Tibial artery (tissue), 4 donors: ENCODE data around the gene LIN54.
A peak's percentile ranks its signal among the peaks of the same experiment; 100 is the strongest.
"Not testable (repeated sequence)": the region's sequence is repeated elsewhere in the genome, so short reads cannot be mapped to it uniquely, and the experiment has no call there.

Source experiments
- DNase-seq, 2 donors: peaks; one replicate each; pipeline ENCODE4 v3.0.0-alpha.2; 2019
- H3K27ac ChIP-seq, 2 donors: fragments of 200-600 bp; sonication (generic) in 1 of 2; 1 replicate in 1 of 2; 2 replicates in 1 of 2; pipeline ENCODE4 v1.5.1; 2018 to 2019; ENCODE audit warnings: mild to moderate bottlenecking in 1 of 2
- H3K27me3 ChIP-seq, 2 donors: fragments of 200-600 bp; sonication (generic) in 1 of 2; one replicate each; pipeline versions ENCODE4 v1.5.1 to v1.6.0; 2016 to 2019
- H3K36me3 ChIP-seq, 3 donors: fragments of 200-600 bp; sonication (generic) in 2 of 3; one replicate each; pipeline ENCODE4 v1.5.1; 2016 to 2019; ENCODE audit warnings: mild to moderate bottlenecking in 2 of 3
- H3K4me1 ChIP-seq, 4 donors: fragments of 200-600 bp; sonication (generic) in 2 of 4; 1 replicate in 3 of 4; 2 replicates in 1 of 4; pipeline ENCODE4 v1.5.1; 2016 to 2019
- H3K4me3 ChIP-seq, 2 donors: fragments of 200-600 bp; sonication (generic) in 1 of 2; 1 replicate in 1 of 2; 2 replicates in 1 of 2; pipeline ENCODE4 v1.5.1; 2018 to 2019; ENCODE audit warnings: mild to moderate bottlenecking in 2 of 2
- H3K9me3 ChIP-seq, 3 donors: fragments of 200-600 bp; sonication (generic) in 1 of 3; one replicate each; pipeline ENCODE4 v1.5.1; 2016 to 2019
- CTCF ChIP-seq, 2 experiments: fragments of 200-600 bp in 1 of 2; fragments of 450-650 bp in 1 of 2; IDR thresholded peaks; one replicate each; pipeline ENCODE4 v1.5.1; 2017 to 2019; ENCODE audit warnings: antibody characterized with exemption in 2 of 2, mild to moderate bottlenecking in 1 of 2, moderate library complexity in 1 of 2
- intact Hi-C: fragments of 100-400 bp; cut with DNase I; formaldehyde crosslinking; loops from one replicate; pipeline ENCODE4 v1.15.0; 2023; ENCODE audit warnings: low total_unique reads

LIN54 gene

DNA sequence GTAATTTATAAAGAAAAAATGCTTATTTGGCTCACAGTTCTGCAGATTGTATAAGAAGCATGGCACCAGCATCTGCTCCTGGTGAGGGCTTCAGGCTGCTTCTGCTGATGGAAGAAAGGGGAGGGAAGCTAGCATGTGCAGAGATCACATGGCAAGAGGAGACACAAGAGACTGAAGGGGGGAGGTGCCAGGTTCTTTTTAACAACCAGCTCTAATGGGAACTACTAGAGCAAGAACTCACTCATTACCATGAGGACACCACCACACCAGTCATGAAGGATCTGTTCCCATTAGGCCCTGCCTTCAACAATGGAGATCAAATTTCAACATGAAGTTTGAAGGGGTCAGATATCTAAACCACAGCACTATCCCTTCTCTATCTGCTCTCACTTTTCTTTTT lies 14.9 kb upstream of the LIN54 start:
- H3K27ac ChIP-seq: no peak overlapping the region
- no peaks in the 10 kb centered on the region for H3K27me3 ChIP-seq
- no peak for TF ChIP-seq CTCF (IDR thresholded peaks at IDR 0.05)
- DNase-seq: no peak
- H3K9me3 ChIP-seq: peaks cover 0 to 10% (median 6%) of the 10 kb centered on the region in 3 donors
- intact Hi-C loops: no loop called here
- H3K4me1 ChIP-seq: no peaks in the 10 kb centered on the region
- no peak overlapping the region for H3K4me3 ChIP-seq
- H3K36me3 ChIP-seq: no peaks in the 10 kb centered on the region

- H3K4me3 ChIP-seq: no peak overlapping the region
- peaks cover 0 to 10% (median 6%) of the 10 kb centered on the region in 3 donors for H3K9me3 ChIP-seq
- DNase-seq: no peak
- H3K27me3 ChIP-seq: no peaks in the 10 kb centered on the region
- no peaks in the 10 kb centered on the region for H3K4me1 ChIP-seq
- no peak overlapping the region for H3K27ac ChIP-seq
- H3K36me3 ChIP-seq: no peaks in the 10 kb centered on the region
- intact Hi-C loops: no loop called here
- no peak for TF ChIP-seq CTCF (IDR thresholded peaks at IDR 0.05)
Observed at GRCh38 chr4:83024233-83024632, 13.6 kb upstream of the LIN54 start.

DNA sequence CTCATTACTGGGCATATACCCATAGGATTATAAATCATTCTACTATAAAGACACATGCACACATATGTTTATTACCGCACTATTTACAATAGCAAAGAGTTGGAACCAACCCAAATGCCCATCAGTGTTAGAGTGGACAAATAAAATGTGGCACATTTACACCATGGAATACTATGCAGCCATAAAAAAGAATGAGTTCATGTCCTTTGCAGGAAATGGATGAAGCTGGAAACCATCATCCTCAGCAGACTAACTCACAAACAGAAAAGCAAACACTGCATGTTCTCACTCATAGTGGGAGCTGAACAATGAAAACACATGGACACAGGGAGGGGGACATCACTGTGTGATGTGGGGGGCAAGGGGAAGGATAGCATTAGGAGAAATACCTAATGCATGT lies 13.0 kb upstream of the LIN54 start:
- H3K27me3 ChIP-seq, H3K27ac ChIP-seq, H3K36me3 ChIP-seq, H3K4me3 ChIP-seq, intact Hi-C loops, H3K4me1 ChIP-seq, DNase-seq: not testable (repeated sequence)
- peaks cover 0 to 10% (median 6%) of the 10 kb centered on the region in 3 donors for H3K9me3 ChIP-seq

- DNase-seq: no peak
- TF ChIP-seq CTCF (IDR thresholded peaks at IDR 0.05): no peak
- Histone ChIP-seq H3K9me3 (peaks cover 0 to 10% (median 6%) of the 10 kb centered on the region in 3 donors), H3K27me3 (no peaks in the 10 kb centered on the region), H3K4me3 (no peak overlapping the region), H3K36me3 (no peaks in the 10 kb centered on the region), H3K4me1 (no peaks in the 10 kb centered on the region), H3K27ac (no peak overlapping the region)
- intact Hi-C loops: no loop called here
Observed at GRCh38 chr4:83022724-83023450, 12.3 kb upstream of the LIN54 start.

DNA sequence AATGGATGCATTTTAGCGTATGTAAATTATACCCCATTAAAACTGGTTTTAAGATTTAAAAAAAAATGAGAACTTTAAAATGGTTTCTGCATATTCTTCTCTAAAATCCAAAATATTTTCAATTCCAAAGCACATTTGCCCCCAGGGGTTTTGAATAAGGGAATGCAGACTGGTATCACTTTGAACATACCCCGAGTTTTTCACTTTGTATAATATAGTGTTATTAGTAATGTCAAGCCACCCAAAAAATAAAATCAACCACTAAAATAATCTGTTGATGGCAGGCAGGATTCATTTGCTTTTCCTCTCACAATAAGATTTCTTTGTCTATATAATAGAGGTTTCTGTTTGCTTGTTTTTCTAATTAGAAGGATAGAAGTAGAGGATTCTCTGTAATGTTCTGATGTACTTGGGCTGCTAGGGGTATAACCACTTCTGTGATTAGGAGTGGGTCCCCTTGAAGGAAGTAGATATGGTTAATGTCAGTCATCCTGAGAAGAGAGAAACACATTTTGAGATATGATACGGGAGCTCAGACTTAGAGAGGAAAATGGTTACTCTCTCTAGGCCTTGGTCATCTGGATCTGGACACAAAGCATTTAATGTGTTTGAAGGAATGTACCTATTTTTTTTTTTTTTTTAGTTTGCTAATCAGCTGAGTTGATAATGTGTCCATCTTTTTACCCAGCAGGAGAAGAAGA lies 9.3 kb upstream of the LIN54 start:
- Histone ChIP-seq H3K27ac (no peak overlapping the region), H3K36me3 (no peaks in the 10 kb centered on the region), H3K9me3 (peaks cover 0 to 4% (median 3%) of the 10 kb centered on the region in 3 donors), H3K27me3 (no peaks in the 10 kb centered on the region), H3K4me3 (no peak overlapping the region), H3K4me1 (no peaks in the 10 kb centered on the region)
- DNase-seq: no peak
- intact Hi-C loops: loop anchor here (10.0 kb wide), 1 partner anchor 435 kb away; the partner anchor contains the start of genes HELQ and MRPS18C
- no peak for TF ChIP-seq CTCF (IDR thresholded peaks at IDR 0.05)

DNA sequence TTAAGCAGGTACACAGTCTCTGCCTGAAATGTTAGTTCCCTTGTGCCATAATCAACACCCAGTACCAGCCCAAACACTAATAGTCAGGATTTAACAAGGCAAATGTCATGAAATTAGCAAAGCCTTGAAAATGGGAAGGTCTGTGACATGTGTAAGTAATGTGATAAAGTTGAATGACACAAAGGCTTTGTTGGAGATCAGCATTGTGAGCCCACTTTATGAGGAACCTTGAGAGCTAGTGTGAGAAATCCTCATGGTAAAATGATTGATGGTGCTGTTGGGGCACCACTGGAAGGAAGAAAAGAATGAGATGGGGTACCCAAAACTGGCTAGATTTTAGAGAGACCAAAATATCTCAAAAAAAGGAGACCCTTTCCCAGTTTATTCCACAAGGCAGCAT lies 3.3 kb upstream of the LIN54 start:
- no peak for DNase-seq
- Histone ChIP-seq H3K27me3 (no peaks in the 10 kb centered on the region), H3K36me3 (no peaks in the 10 kb centered on the region), H3K9me3 (no peaks in the 10 kb centered on the region), H3K4me3 (peak overlapping the region in 1 of 2 donors; percentile 74), H3K27ac (peak overlapping the region in 1 of 2 donors; percentile 87), H3K4me1 (peaks cover 0 to 21% (median 15%) of the 10 kb centered on the region in 4 donors)
- no peak for TF ChIP-seq CTCF (IDR thresholded peaks at IDR 0.05)
- intact Hi-C loops: loop anchor here (5.0 to 10.0 kb wide), 3 partner anchors 112 to 587 kb away; partner anchors contain the start of genes HELQ, MRPS18C and THAP9
